Right lobe of liver (tissue), 4 donors: Measurements from ENCODE around the gene SLC25A47.

Experiments used
- CTCF ChIP-seq, 4 donors: fragments of 200-600 bp in 3 of 4; fragments of 450-650 bp in 1 of 4; IDR thresholded peaks; one replicate each; pipeline versions ENCODE4 v1.5.1 to v1.8.0; 2016 to 2022; ENCODE audit warnings: antibody characterized with exemption in 4 of 4, mild to moderate bottlenecking in 2 of 4
- POLR2A ChIP-seq: fragments of 450-650 bp; IDR thresholded peaks from one replicate; pipeline ENCODE4 v1.6.1; 2017; ENCODE audit warnings: antibody characterized with exemption, mild to moderate bottlenecking
- donor health status: DM: no; HTN: no; CAD: no.
- donor health status: DM: no; HTN: no; CAD: no.
- donor health status: DM: no; HTN: yes; CAD: no.

GRCh38 chr14:100291305-100292075 is 31.6 kb upstream of the SLC25A47 start:
- TF ChIP-seq CTCF (IDR thresholded peaks at IDR 0.05) = no peak
- TF ChIP-seq POLR2A = no peak
